Small intestine (tissue), 7 donors: Measurements from ENCODE around the gene TSHZ2. TPM values are rescaled to one million over a fixed set of nuclear protein-coding genes. Genes with fewer than 3 reads are reported as not detected.

Experiments used
- DNase-seq, 2 donors: peaks; one replicate each; pipeline versions ENCODE4 v3.0.0 to v3.0.0-alpha.2; 2013
- FAIRE-seq: peaks from 2 replicates; lab custom pipeline; 2012; peaks lifted over from hg19 to GRCh38; lab: Jason Lieb, UNC
- H3K27ac ChIP-seq, 3 donors: one replicate each; pipeline ENCODE4 v1.5.1; 2013; ENCODE audit warnings: low read length in 2 of 3, mild to moderate bottlenecking in 2 of 3, control low read depth in 1 of 3, inconsistent platforms in 1 of 3, low read depth in 1 of 3, moderate library complexity in 1 of 3
- H3K27me3 ChIP-seq, 3 donors: one replicate each; pipeline ENCODE4 v1.6.1; 2013; ENCODE audit warnings: low read length in 3 of 3, inconsistent platforms in 1 of 3; ENCODE audit not compliant: control insufficient read depth in 3 of 3, insufficient read depth in 3 of 3
- H3K36me3 ChIP-seq, 3 donors: one replicate each; pipeline ENCODE4 v1.6.1; 2013; ENCODE audit warnings: low read length in 3 of 3, inconsistent platforms in 1 of 3, low read depth in 1 of 3, mild to moderate bottlenecking in 1 of 3, moderate library complexity in 1 of 3; ENCODE audit not compliant: control insufficient read depth in 3 of 3, insufficient read depth in 2 of 3
- H3K4me1 ChIP-seq, 3 donors: one replicate each; pipeline ENCODE4 v1.6.1; 2013; ENCODE audit warnings: low read length in 2 of 3, inconsistent platforms in 1 of 3, low read depth in 1 of 3, mild to moderate bottlenecking in 1 of 3, moderate library complexity in 1 of 3; ENCODE audit not compliant: control insufficient read depth in 3 of 3, insufficient read depth in 2 of 3
- H3K4me3 ChIP-seq, 3 donors: one replicate each; pipeline ENCODE4 v1.5.1; 2013; ENCODE audit warnings: low read length in 3 of 3, control low read depth in 1 of 3, inconsistent platforms in 1 of 3, low read depth in 1 of 3, mild to moderate bottlenecking in 1 of 3, moderate library complexity in 1 of 3
- H3K9me3 ChIP-seq, 2 donors: one replicate each; pipeline ENCODE4 v1.6.1; 2013; ENCODE audit warnings: low read depth in 1 of 2, low read length in 1 of 2; ENCODE audit not compliant: control insufficient read depth in 2 of 2, insufficient read depth in 1 of 2
- WGBS, 3 donors: extraction: QIAGEN DNeasy Blood & Tissue Kit; methylation state at CpG; one replicate each; pipeline ENCODE4 v1.1.7; 2013; 5-methylcytosine and 5-hydroxymethylcytosine counted together
- polyA plus RNA-seq, 4 donors: library from polyadenylated mRNA; stranded (reverse) in 3 of 4; unstranded in 1 of 4; fragments of 200-250 nt in 3 of 4; fragments of 120-200 nt in 1 of 4; gene quantifications; one replicate each; pipeline versions ENCODE4 v1.2.1 to v1.2.3, GENCODE V29; 2013
- donor health status: healthy with polysubstance abuse.
- donor health status: control.
- donor health status: control.
- donor health status: Bipolar disorder and iron deficiency.
- donor health status: healthy.

Gene TSHZ2
- polyA plus RNA-seq, 4 donors: 0.67 to 4.4 (median 2.1) TPM

GRCh38 chr20:53370345-53370961, 398.3 kb downstream of the TSHZ2 start:
- H3K4me1 ChIP-seq: peaks cover 0 to 3% (median 0%) of the 10 kb centered on the region in 3 donors
- no peaks in the 10 kb centered on the region for H3K9me3 ChIP-seq
- no peaks in the 10 kb centered on the region for H3K27me3 ChIP-seq
- no peak overlapping the region for H3K4me3 ChIP-seq
- WGBS, 3 donors: 60 to 71% (median 63%) methylated on average over 13 of the region's 13 CpGs
- H3K36me3 ChIP-seq: no peaks in the 10 kb centered on the region
- DNase-seq (peak in 1 of 2 donors; percentile 20), FAIRE-seq (no peak)
- H3K27ac ChIP-seq: no peak overlapping the region

- 65 to 92% (median 72%) methylated on average over 4 of the region's 4 CpGs for WGBS, 3 donors
- FAIRE-seq: no peak
Measured at GRCh38 chr20:53371216-53371615, 399.1 kb downstream of the TSHZ2 start.

GRCh38 chr20:53376021-53376420, 403.9 kb downstream of the TSHZ2 start:
- H3K4me1 ChIP-seq: no peaks in the 10 kb centered on the region
- FAIRE-seq: no peak
- H3K27ac ChIP-seq: no peak overlapping the region
- no peaks in the 10 kb centered on the region for H3K27me3 ChIP-seq
- H3K4me3 ChIP-seq: no peak overlapping the region
- DNase-seq: no peak
- H3K36me3 ChIP-seq: no peaks in the 10 kb centered on the region
- 72 to 92% (median 88%) methylated on average over 2 of the region's 2 CpGs for WGBS, 3 donors
- no peaks in the 10 kb centered on the region for H3K9me3 ChIP-seq

More at GRCh38 chr20:53371216-53371615, 399.1 kb downstream of the TSHZ2 start:
- no peak overlapping the region for H3K27ac ChIP-seq
- no peaks in the 10 kb centered on the region for H3K36me3 ChIP-seq
- DNase-seq: no peak
- no peak overlapping the region for H3K4me3 ChIP-seq
- H3K4me1 ChIP-seq: peaks cover 0 to 3% (median 0%) of the 10 kb centered on the region in 3 donors
- no peaks in the 10 kb centered on the region for H3K27me3 ChIP-seq
- H3K9me3 ChIP-seq: no peaks in the 10 kb centered on the region

GRCh38 chr20:53379014-53379832, 407.1 kb downstream of the TSHZ2 start:
- DNase-seq (no peak), FAIRE-seq (no peak)
- 80 to 87% (median 81%) methylated on average over 12 of the region's 12 CpGs for WGBS, 3 donors
- Histone ChIP-seq H3K4me1 (no peaks in the 10 kb centered on the region), H3K9me3 (no peaks in the 10 kb centered on the region), H3K27me3 (no peaks in the 10 kb centered on the region), H3K27ac (no peak overlapping the region), H3K36me3 (no peaks in the 10 kb centered on the region), H3K4me3 (no peak overlapping the region)

GRCh38 chr20:53379833-53380120, 407.6 kb downstream of the TSHZ2 start:
- no peaks in the 10 kb centered on the region for H3K36me3 ChIP-seq
- WGBS, 3 donors: 64 to 84% (median 78%) methylated on average over 4 of the region's 4 CpGs
- no peak for DNase-seq

GRCh38 chr20:53381568-53382262, 409.6 kb downstream of the TSHZ2 start:
- H3K4me3 ChIP-seq: no peak overlapping the region
- no peaks in the 10 kb centered on the region for H3K9me3 ChIP-seq
- FAIRE-seq: no peak

More at GRCh38 chr20:53379833-53380120, 407.6 kb downstream of the TSHZ2 start:
- Histone ChIP-seq H3K4me3 (no peak overlapping the region), H3K9me3 (no peaks in the 10 kb centered on the region), H3K27ac (no peak overlapping the region), H3K27me3 (no peaks in the 10 kb centered on the region), H3K4me1 (no peaks in the 10 kb centered on the region)
- no peak for FAIRE-seq

GRCh38 chr20:53382263-53382844, 410.2 kb downstream of the TSHZ2 start:
- no peak for FAIRE-seq
- no peak overlapping the region for H3K27ac ChIP-seq
- H3K27me3 ChIP-seq: no peaks in the 10 kb centered on the region
- no peak overlapping the region for H3K4me3 ChIP-seq
- H3K4me1 ChIP-seq: no peaks in the 10 kb centered on the region
- H3K36me3 ChIP-seq: no peaks in the 10 kb centered on the region
- DNase-seq: no peak
- WGBS, 3 donors: 75 to 93% (median 81%) methylated on average over 7 of the region's 7 CpGs
- no peaks in the 10 kb centered on the region for H3K9me3 ChIP-seq

More at GRCh38 chr20:53381568-53382262, 409.6 kb downstream of the TSHZ2 start:
- DNase-seq: no peak
- H3K27me3 ChIP-seq: no peaks in the 10 kb centered on the region
- no peaks in the 10 kb centered on the region for H3K4me1 ChIP-seq
- no peaks in the 10 kb centered on the region for H3K36me3 ChIP-seq
- WGBS, 3 donors: 80 to 87% (median 87%) methylated on average over 3 of the region's 3 CpGs
- no peak overlapping the region for H3K27ac ChIP-seq

- Histone ChIP-seq H3K4me3 (no peak overlapping the region), H3K36me3 (no peaks in the 10 kb centered on the region), H3K27ac (no peak overlapping the region), H3K4me1 (no peaks in the 10 kb centered on the region), H3K9me3 (no peaks in the 10 kb centered on the region), H3K27me3 (no peaks in the 10 kb centered on the region)
- FAIRE-seq (no peak), DNase-seq (no peak)
- 76 to 94% (median 85%) methylated on average over 8 of the region's 8 CpGs for WGBS, 3 donors
Measured at GRCh38 chr20:53383916-53384315, 411.8 kb downstream of the TSHZ2 start.
